Measurements from ENCODE around the gene CPLANE2. TPM values are rescaled to one million over a fixed set of nuclear protein-coding genes. Genes with fewer than 3 reads are reported as not detected.

The CPLANE2 gene
- total and polyA plus RNA-seq, 12 donors = 2.2 to 11.1 (median 6.8) TPM

GRCh38 chr1:16251381-16251780 lies 14.4 kb upstream of the CPLANE2 start:
- H3K9me3 ChIP-seq = no peaks in the 10 kb centered on the region
- peaks cover 33 to 73% (median 62%) of the 10 kb centered on the region in 9 donors for H3K4me1 ChIP-seq
- ATAC-seq = no peak
- 83 to 84% methylated on average over 10 of the region's 10 CpGs for WGBS, 2 donors
- peak overlapping the region in 7 of 10 donors; percentile 16 to 97 (median 78) for H3K27ac ChIP-seq
- intact Hi-C loops (cut with DNase I) = no loop called here
- H3K4me3 ChIP-seq = no peak overlapping the region
- peaks cover 0 to 75% (median 27%) of the 10 kb centered on the region in 9 donors for H3K36me3 ChIP-seq
- no peak for TF ChIP-seq CTCF (IDR thresholded peaks at IDR 0.05)
- DNase-seq = no peak
- H3K27me3 ChIP-seq = no peaks in the 10 kb centered on the region

- Histone ChIP-seq H3K27me3 (no peaks in the 10 kb centered on the region), H3K4me1 (peaks cover 33 to 74% (median 62%) of the 10 kb centered on the region in 9 donors), H3K36me3 (peaks cover 0 to 69% (median 22%) of the 10 kb centered on the region in 9 donors), H3K9me3 (no peaks in the 10 kb centered on the region), H3K27ac (peak overlapping the region in 9 of 10 donors; percentile 47 to 97 (median 74)), H3K4me3 (no peak overlapping the region)
- intact Hi-C loops (cut with DNase I) = no loop called here
- DNase-seq (no peak), ATAC-seq (peak in 3 of 8 donors; percentile 11 to 55 (median 15))
- no peak for TF ChIP-seq CTCF (IDR thresholded peaks at IDR 0.05)
- WGBS, 2 donors = 68 to 77% methylated on average over 15 of the region's 15 CpGs
Measured at GRCh38 chr1:16250524-16251251, 13.7 kb upstream of the CPLANE2 start.

- DNase-seq = no peak
- no peak for TF ChIP-seq CTCF (IDR thresholded peaks at IDR 0.05)
- 65 to 76% methylated on average over 3 of the region's 3 CpGs for WGBS, 2 donors
Measured at GRCh38 chr1:16249596-16250241, 12.7 kb upstream of the CPLANE2 start.

More at GRCh38 chr1:16249596-16250241, 12.7 kb upstream of the CPLANE2 start:
- Histone ChIP-seq H3K36me3 (peaks cover 0 to 64% (median 12%) of the 10 kb centered on the region in 9 donors), H3K9me3 (no peaks in the 10 kb centered on the region), H3K27me3 (no peaks in the 10 kb centered on the region), H3K27ac (peak overlapping the region; percentile 47 to 97 (median 70)), H3K4me3 (no peak overlapping the region), H3K4me1 (peaks cover 31 to 72% (median 59%) of the 10 kb centered on the region in 9 donors)
- peak in 2 of 8 donors; percentile 19 to 23 for ATAC-seq
- intact Hi-C loops (cut with DNase I) = loop anchor here in 7 of 10 donors (5.0 to 10.0 kb wide), 4 partner anchors 103 to 167 kb away; partner anchors contain the start of genes FBXO42 (in 3 of the 7) and SZRD1 (in 2 of the 7)
